Activated CD8-positive, alpha-beta memory T cell treated with anti-CD3 and anti-CD28 coated beads, Interleukin-2, amount 50 U/mL, for 1 hour (primary cell): Measurements from ENCODE around the gene PPDPF.
"Not testable (repeated sequence)": the region's sequence is repeated elsewhere in the genome, so short reads cannot be mapped to it uniquely, and the experiment has no call there.

Source experiments
- DNase-seq: peaks from one replicate; pipeline ENCODE4 v3.0.0-alpha.2; 2020; ENCODE audit errors: extremely low read depth

PPDPF gene

GRCh38 chr20:63500151-63500901, 20.2 kb upstream of the PPDPF start:
- DNase-seq, result no peak

- no peak for DNase-seq
These were observed 19.4 kb upstream of the PPDPF start for GRCh38 chr20:63500902-63501817.

DNA sequence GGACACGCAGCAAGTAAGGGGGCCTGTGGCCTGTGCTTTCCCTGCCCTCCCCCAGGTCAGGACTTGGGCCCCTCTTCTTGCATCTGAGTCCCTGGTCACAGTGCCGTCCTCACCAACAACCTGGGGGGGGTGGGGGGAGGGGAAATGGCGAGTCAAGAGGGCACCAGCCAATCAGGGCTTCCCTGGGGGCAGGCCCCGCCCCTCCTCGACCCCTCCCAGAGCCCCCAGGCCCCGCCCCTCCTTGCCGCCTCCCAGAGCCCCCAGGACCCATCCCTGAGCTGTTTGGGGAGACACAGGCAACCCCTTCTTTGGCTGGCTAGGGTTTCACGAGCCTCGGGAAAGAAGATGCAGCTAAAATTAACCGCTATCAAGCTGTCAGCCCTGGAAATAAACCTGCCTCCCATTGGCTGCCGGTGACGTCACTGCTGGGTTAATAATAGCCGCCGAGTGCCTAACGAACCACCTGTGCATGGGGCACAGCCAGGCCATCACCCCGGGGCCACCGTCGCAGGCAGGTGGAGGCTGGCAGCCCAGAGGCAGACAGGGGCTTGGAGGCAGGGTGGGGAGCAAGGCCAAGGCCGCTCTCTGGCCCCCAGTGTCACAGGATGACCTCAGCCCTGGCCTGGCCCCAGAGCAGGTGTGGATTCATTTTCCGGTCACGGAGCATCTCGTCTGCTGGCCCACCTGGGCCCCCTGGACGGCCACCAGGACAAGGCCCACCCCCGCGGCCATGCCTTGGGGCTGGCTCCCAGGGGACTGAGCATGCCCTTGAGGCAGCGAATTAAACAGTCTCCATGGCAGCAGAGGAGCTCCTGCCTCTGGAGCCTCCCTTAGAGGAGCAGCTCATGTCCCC, 18.5 kb upstream of the PPDPF start:
- no peak for DNase-seq

DNA sequence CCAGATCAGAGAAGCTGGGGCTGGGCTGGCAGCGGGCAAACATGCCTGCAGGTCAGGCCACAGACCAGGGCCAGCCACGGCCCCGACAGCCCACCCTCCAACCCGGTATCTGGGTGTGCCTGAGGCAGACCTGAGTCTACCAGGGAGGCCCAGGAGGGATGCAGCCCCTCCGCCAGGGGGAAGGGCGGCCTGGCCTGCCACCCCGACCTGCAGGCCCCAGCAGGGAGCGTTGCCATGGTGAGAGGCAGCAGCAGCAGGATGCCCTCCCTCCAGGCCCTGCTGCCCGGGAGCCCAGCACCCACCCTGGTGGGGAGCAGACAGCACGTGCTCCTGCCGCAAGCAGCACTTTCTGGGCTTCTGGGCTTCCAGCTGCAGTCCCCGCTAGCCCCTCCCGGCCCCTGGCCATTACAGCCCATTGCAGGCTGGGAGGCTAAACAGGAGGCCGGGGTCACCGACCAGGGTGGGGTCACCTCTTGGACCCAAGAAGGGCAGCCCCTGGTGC, 17.8 kb upstream of the PPDPF start:
- DNase-seq, result no peak

DNA sequence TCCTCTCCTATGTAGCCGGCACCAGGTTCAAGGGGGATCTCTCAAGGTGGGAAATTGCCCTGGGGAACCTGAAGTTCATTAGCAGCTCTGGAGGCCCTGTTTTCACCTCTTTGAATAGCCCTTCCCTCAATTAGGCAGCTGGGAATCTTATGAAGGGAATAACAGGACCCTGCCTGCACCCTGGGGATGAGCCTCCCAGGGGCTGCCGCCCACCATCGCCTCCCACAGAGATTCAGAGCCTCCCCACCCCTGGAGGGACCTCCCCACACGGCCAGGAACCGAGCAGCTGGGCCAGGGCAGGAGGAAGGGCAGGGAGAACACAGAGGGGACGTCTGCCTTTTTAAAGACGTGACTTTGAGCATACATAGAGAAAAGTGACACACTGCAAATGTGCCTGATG, 17.0 kb upstream of the PPDPF start:
- no peak for DNase-seq

GRCh38 chr20:63504642-63505041, 15.9 kb upstream of the PPDPF start:
- DNase-seq, result no peak

- no peak for DNase-seq
These were observed 15.3 kb upstream of the PPDPF start for GRCh38 chr20:63505281-63505680.

DNA sequence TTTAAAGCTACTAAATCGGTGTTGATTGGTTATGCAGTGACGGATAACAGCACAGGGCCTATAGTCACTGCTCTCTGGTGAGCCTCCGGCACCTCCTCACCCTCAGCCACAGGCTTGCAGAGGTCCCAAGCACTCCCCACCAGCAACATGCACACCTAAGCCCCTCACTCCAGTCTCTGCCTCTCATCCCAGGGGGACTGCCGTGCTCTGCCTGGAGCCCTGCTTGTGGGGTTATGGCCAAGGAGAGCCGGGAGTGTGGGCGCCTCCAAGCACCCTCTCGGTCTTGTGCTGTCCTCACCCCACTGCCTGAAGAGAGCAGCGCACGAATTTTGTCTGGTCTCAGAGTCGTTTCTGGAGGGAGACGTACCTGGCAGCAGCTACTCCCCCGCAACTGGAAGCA, 14.8 kb upstream of the PPDPF start:
- no peak for DNase-seq

DNA sequence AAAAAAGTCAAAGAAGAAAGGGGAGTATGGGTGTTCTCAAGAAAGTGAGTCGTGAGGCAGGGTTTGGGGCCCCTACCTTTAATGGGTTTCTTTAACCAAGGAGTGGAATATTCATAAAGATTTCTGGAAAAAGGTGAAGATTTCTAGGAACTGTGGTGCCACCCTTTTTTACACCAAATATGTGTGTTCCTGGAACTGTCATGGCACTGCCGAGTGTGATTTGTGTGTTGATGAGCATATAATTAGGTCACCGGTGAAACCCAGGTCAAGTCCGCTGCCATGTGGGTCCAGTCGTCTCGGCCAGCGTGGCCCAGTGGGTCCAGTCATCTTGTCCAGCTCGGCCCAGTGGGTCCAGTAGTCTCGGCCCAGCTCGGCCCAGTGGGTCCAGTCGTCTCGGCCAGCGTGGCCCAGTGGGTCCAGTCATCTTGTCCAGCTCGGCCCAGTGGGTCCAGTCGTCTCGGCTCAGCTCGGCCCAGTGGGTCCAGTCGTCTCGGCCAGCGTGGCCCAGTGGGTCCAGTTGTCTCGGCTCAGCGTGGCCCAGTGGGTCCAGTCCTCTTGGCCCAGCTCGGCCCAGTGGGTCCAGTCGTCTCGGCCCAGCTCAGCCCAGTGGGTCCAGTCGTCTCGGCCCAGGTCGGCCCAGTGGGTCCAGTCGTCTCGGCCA, 13.4 kb upstream of the PPDPF start:
- no peak for DNase-seq

DNA sequence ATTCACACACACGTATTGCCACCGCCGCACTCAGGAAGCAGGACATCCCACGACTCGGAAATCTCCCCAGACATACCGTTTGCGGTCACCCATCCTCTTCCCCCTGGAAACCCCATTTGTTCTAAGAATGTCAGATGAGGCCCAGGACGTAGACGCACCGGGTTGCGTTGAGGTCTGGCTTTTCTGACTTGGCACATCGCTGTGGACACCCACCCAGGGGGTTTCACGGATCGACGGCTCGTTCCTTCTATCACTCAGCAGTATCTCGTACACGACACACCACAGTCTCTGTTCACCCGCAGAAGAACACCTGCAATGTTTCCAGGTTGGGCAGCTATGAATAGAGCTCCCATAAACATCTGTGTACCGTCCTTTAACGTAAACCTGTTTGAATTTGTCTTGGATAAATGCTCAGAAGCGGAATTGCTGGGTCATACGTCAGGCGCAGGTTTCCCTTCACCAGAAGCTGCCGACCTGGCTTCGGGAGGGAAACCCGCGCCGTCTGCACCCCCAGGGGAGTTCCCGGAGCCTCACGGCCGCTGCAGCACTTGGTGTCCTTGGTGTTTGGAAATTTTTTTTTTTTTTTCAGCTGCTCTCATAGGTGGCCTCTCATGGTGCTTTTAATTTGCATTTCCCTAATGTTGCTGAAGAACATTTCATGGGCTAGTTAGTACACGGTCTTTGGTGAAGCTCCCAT, 12.3 kb upstream of the PPDPF start:
- DNase-seq, result no peak

DNA sequence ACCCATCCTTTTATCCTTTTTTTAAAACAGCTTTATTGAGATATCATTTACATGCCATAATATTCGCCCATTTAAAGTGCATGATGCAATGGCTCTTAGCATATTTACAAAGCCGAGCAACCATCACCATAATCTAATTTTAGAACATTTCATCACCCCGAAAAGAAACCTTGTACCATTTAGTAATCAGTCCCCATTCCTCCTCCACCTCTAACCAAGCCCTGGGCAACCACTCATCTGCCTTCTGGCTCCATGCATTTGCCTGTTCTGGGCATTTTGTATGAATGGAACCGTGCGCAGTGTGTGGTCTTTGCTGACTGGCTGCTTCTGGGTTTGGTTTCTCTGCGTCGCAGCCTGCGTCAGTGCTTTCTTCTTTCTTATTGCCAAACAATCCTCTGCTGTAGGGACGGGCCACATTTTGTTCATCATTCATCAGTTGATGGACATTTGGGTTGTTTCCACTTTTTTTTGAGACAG, 11.4 kb upstream of the PPDPF start:
- no peak for DNase-seq

- no peak for DNase-seq
These were observed 7.4 kb upstream of the PPDPF start for GRCh38 chr20:63513207-63513606.

DNA sequence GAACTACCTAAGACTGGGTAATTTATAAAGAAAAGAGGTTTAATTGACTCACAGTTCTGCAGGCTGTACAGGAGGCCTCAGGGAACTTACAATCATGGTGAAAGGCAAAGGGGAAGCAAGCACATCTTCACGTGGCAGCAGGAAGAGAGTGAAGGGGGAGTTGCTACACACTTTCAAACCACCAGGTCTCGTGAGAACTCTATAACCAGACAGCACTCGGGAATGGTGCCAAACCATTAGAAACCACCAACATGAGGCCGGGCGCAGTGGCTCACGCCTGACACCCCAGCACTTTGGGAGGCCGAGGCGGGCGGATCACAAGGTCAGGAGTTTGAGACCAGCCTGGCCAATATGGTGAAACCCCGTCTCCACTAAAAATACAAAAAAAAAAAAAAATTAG, 6.0 kb upstream of the PPDPF start:
- not testable (repeated sequence) for DNase-seq

DNA sequence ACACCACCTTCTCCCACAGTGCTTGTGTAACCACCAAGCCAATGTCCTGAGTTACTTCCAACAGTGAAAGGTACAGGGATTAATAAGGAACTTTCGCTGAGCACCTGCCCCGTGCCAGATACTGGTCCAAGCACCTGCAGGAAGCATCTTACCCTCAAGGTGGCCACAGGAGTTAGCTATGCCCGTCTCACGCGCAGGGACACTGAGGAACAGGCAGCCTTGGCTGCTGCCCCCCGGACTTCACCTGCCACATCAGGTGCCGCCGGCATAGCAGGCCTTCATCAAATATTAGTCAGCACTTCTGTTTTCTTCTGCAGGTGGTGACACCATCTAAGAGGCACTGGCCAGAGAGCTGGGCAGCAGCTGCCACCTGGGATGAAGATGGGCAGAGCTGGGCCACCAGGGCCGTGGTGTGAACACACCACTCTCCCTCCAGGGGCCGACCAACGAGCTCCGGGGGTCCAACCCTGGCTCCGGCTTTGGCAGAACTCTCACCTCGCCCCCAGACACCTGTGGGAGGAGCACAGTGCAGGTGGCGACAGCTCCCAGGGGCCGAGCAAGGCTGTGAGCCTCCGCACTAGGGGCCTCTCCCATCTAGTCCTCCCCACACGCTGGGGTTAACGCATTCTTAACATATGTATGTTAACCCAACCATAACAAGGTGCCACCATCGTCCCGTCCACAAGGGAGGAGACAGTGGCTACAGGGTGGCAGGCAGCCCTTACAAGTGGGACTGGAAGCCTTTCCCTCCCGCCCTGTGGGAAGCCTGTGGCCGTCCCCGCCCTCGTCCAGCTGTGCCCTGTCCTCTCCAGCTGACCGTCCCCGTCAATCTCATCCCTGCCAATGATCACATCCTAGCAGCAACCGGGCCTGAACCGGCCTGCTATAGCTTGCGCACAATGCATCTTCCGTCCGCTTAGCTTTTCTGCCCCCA, 2.9 kb upstream of the PPDPF start:
- no peak for DNase-seq

DNA sequence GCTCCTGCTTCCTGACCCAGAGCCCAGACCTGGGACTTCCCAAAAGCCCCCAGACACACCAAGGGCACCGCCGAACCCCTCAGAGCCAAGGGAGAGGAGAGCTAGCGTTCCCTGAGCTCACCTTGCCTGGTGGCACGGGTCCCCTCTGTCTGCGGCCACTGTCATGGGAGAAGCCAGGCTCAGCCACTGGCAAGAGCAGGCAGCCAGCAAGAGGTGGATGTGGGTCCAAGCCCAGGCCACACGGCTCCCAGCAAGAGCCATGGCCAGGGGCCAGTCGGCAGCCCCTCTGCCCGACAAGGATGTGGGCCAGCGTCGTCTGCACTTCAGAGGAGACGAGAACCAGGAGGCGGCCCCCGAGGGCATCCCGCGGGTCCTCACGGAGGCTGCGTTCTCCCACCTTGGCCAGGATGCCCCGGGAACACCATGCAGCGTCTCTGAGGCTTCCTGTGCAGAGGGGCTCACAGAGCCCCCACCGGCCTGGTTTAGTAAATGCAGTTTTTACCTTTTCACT, 2.2 kb upstream of the PPDPF start:
- DNase-seq, result no peak

DNA sequence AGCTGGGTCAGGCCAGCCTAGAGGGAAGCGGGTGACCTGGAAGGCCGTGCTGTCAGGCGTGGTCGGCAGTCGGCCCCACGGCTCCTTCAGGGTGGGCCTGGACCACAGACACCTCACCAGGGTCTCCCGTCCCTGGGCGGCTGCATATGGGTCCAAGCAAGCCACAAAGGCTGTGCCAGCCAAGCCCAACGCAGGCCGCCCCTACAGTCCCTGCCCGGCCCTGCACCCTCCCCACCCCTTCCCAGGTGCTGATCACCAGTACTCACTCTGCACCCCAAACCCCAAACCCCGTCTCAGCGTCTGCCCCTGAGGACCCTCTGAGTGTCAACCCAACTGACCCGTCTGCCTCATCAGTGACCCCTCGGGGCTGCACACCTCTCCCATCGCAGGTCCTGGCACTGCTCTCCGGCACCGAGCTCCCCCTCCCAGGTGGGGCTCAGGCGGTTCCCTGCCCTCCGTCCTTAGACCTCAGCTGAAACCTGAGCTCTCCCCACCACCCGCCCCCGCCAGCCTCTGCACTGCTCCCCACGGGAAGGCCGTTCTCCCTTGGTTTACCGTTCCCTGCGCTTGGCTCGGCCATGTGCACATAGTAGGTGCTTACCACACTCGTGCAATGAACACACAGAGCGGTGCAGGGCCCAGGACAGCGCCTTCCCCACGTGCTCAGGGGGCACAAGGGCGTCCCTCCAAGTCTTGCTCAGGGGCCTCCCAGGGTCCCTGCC, 1.5 kb upstream of the PPDPF start:
- DNase-seq, result no peak

GRCh38 chr20:63519668-63520503, 679 bp upstream of the PPDPF start:
- no peak for DNase-seq
